GM19372 (cell line): ENCODE measurements around the gene TMEM14B.
"Not testable (repeated sequence)": the region's sequence is repeated elsewhere in the genome, so short reads cannot be mapped to it uniquely, and the experiment has no call there.

Experiments used
- ATAC-seq: cut with Tn5 transposase; IDR thresholded peaks from one replicate; pipeline ENCODE4 v1.9.1; 2021; ENCODE audit warnings: mild to moderate bottlenecking, low read depth, moderate library complexity; ENCODE audit not compliant: unreplicated experiment

Gene TMEM14B

DNA sequence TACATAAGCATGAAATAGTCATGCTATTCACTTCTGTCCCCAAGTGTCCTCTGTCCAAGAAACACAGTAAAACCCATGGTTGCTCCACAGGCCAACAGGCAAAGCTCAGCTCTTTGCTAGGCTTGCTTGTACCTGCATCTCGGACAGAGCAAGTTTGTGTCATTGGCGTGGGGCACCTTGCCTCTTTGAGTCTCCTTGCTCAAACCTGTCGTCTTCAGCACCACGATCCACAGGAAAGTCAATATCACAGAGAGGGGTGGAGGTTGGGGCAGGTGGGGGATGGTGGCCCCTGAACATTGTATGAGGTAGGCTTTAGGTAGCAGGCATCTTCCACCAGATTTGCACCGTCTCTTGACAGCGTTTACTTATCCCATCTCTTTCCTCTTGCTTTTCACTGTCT is 4.1 kb upstream of the TMEM14B start:
- ATAC-seq = no peak

DNA sequence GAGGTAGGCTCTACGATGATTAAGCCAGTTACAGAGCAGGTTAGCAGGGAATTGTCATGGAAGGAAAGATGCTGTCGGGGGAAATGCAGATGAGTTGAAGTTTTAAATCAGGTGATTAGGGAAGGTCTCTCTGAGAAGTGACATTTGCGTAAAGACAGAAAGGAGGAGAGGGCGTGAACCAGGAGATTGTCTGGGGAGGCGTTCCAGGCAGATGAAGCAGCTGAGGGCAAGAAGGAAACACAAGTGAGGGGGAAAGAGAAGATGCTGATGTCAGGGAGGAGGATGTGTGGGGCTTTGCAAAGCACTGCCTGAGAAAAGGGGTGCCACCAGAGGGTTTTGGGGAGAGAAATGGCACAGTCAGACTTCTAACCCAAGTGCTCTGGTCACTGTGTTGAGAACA is 2.5 kb upstream of the TMEM14B start:
- ATAC-seq = no peak

DNA sequence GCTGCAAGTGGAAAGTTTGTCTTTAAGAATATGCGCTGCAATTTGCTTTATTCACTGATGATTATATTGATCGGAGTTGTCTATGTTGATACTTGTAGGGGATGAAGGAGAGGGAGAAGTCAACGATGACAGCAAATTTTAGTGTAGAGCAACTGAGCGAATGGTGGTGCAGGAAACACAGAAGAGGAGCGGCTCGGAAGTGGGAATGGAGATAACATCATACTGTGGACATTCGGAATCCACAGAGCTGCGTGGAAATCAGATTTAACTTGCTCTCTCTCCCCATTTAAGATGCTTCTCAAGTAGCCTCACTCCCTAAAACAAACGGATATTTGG is 722 bp upstream of the TMEM14B start:
- no peak for ATAC-seq

DNA sequence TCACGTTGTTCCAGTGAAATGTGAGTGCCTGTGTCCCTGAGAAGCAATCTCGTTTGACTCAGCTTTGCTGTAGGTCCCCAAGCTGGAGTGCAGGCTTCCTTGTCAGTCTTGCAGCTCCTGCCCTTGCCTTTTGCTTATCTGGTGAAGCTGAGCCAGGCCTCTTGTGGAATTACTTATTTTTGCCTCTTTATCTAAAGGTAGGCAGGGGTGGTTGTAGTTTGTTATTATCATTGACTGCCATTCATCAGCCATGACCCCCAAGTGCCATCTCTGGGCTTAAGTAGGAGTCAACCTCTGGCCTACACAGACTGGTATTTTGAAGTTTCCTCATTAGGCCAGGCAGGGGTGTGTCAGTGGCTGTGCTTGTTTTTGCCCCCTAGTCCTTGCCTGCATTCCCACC is 2.1 kb downstream of the TMEM14B start:
- no peak for ATAC-seq

DNA sequence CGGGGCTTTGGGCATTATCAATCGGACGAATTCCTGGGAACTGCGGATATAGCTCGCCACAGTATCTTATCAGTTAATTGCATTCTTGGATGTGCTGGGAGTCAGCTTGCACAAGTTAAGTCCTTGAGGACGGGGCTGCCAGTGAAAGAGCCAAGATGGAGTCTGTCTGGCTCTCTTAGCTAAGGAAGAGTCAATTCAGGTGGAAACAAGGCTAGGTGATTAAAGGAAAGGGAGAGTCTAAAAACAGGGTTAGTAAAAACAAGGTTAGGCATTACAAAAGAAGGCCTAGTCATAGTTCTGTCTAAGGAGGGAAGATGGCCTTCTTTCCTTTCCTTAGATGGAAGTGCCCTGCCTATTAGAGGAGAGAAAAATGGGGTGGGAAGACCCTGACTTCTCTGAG is 3.0 kb downstream of the TMEM14B start:
- not testable (repeated sequence) for ATAC-seq

DNA sequence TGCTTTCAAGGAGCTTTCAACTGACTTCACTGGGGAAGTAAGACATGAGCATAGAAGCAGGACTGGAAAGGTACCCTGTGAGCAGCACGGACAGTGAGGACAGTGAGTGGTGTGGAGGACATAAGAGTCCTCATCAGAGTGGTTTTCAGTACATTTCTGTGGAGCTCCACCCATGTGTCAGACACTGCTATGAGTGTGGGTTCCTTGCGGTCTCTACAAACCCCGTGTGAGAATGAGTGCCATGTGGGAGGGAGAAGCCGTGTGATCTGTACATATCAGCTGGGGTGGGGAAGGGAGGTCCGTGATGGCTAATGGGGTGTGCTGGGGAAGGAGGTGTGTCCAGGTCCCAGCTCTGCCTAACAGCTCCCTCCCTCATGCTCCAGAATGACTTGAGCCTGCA is 4.2 kb downstream of the TMEM14B start:
- ATAC-seq = not testable (repeated sequence)

DNA sequence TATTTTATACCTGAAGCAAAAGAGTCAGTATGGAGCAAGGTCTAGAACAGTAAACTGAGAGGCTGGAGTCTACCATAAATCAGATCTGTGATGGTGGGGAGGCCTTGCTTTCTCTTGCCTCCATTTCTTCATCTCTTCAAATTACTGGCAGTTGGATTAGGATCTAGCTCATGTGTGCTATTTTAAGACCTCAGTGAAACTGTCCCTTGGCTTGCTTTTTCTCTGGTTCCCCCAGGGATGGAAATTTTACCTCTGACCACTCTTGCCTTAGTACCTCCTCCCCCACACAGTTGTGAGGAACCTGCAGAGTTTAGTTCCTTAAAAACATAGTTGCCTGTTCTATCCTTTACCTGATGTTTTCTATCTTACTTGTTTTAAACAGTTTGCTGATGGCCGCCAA is 8.5 kb downstream of the TMEM14B start:
- ATAC-seq = no peak

DNA sequence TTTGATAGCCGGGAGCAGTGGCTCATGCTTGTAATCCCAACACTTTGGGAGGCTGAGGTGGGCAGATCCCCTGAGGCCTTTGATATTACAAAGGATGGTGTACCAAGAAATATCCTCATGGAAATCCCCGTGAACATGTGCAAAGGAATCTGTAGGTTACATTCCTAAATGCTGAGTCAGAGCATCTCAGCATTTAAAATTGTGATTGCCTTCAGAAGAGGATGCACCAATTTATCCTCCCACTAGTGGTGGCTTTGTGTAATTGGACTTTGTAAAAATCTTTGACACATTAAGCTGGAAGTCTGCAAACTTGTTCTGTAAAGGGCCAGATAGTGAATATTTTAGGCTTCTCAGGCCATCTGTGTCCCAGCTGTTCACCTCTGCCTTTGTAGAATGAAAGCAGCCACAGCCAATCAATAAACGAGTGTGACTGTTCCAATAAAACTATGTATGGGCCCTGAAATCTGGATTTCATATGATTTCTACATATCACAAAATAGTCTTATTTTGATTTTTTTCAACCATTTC is 11.8 kb downstream of the TMEM14B start:
- ATAC-seq = peak; percentile 69

DNA sequence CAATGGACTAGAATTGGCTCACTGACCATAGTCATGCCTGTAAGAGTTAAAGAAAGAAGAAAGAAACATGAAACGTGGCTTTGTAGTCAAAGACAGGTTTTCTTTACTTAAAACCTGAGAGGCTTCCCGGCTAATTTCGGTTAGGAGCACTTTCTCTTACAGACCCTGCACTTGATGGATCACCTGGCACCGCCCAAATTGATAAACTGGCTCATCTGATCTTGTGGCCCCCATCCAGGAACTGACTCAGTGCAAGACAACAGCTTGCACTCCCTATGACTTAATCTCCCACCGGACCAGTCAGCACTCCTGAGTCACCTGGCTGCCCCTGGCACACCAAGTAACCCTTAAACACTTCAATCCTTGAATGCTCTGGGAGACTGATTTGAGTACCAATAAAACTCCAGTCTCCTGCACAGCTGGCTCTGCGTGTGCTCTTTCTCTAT is 12.3 kb downstream of the TMEM14B start:
- no peak for ATAC-seq

DNA sequence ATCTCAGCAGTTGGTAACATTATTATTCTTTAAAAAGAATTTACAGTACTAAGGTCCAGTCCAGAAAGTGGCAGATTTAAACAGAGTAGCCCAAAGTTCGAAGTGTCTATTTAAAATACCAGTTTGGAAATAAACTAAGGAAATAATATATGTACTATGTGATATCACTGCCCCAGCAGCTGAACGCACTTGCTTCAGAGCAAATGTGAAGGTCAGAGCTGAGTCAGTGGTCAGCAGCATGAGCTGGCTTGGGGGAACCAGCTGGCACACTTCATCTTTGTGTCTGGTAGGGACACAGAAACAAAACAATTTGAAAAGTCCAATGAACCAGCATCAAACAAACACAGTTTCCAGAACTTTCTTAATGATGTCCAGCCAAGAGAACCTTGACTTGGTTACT is 15.4 kb downstream of the TMEM14B start:
- ATAC-seq = no peak

DNA sequence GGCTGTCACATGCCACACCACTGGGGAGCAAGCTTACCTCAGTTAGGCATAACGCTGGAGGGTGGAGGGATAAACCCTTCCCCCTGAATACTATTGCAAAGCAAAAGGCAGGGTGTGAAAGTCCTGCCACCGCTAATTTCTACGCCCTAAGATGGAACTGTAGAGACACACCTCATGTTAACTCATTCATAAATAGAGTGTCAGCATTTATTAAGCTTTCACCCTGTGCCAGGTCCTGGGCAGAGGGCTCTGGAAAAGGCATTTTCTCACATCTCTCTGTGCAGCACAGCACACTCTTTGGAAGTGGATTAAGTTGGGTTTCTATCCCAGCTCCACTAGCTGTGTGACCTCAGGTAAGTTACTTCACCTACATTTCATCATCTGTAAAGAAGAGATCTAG is 21.8 kb downstream of the TMEM14B start:
- no peak for ATAC-seq

DNA sequence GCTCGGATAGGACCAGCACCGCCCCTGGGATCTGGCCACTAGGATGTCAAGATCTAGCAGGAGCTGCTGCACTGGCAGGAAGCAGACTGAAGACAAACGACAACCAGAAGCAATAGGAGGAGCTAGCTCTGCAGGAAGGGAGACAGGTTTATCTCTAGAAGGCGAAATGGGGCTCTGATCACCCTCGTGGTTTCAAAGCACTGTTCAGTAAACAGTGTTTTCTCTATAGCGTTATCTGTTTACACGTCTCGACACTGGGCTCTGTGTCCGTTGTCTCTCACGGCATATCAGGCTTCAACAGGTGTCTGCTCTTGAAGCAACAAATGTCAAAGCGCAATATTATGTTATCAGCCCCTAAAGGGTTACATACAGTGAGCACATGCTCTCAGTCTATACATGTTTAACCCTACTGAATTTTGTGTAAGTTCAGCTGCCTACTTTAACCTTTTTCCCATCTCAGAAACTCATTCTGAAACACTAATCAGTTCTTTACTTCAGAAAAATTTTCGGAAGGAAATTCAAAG is 23.8 kb downstream of the TMEM14B start:
- no peak for ATAC-seq

DNA sequence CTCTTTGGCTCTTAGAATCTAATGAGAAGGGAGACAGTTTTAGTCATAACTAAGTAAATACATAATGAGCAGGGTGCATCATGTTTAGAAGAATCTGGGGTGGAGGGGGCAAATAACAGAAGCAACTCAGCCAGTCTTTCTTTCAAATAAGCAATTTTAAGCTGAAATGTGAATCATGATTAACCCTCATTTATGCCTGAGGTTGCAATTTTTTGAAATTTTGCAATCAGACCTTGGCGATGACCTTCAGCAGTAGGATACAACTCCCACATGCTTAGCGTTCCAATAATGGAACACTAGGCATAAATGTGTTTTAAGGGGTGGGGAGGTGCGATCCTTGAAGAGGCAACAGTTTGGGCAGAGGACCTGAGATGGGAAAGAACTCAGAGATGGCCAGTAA is 30.6 kb downstream of the TMEM14B start:
- ATAC-seq = no peak

DNA sequence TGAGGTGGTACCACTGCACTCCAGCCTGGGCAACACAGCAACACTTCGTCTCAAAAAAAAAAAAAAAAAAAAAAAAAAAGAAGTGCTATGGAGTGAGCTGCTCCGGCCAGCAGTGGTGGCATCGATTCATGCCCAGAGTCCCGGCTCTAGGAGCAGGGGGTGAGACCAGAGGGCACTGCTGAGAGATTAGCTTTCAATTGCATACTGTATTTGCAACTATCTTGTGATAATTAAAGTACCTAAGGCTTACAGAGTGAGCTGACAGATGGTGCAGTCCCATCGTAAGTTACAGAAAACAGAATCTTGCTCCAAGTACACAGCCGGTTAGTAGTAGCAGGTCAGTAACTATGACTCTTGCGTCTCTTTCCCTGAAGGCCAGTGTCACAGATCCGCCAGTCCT is 31.5 kb downstream of the TMEM14B start:
- ATAC-seq = no peak

DNA sequence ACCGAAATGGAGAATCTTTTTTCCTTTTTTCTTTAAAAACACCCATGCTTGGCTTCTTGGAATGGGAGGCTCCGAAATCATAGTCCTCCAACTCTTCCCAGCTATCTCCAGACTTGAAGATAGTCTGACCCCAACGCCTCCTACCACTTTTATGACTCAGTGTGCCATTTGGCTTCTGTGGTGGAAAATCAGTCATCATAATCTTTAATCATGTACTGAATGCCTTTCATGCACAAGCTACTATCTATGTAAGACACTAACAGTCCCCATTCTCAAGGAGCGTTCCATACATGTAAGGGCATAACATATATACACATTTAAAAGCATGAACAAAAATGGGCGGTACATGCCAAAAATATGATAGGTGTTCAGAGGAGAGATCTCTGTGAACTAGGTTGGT is 44.1 kb downstream of the TMEM14B start:
- no peak for ATAC-seq

DNA sequence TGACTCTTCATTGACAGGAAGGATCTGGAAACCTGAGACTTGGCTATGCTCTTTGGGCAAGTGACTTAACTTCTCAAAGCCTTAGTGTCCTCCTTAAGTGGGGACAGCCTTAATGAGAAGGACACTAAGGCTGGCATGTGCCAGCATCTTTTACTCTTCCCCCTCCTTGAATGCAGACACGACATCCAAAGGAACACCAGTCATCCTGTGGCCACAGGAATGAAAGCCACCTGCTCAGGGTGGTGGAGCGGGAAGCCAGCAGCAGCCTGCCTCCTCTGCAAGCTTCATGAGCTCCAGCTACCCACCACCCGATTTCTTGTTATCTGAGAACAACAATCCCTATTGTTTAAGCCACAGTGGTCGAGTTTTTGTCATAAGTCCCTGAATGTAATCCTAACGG is 44.5 kb downstream of the TMEM14B start:
- no peak for ATAC-seq

DNA sequence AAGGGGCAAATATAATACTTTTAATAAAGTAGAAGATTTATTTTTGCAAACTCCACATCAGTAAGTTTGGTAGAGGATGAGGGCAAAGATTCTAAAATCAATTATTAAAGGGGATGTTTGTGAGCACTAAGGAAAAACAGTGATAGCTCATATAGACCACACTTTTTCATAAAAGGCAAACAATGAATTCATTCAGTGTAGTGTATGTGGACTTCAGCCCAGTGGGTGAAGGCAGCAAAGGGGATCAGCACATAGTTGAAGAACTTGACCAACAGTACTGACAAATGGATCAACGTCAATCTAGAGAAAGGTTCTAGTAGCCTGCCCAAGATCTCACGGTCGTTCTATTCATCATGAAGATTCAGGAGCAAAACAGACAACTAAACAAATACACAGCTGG is 45.4 kb downstream of the TMEM14B start:
- ATAC-seq = no peak

DNA sequence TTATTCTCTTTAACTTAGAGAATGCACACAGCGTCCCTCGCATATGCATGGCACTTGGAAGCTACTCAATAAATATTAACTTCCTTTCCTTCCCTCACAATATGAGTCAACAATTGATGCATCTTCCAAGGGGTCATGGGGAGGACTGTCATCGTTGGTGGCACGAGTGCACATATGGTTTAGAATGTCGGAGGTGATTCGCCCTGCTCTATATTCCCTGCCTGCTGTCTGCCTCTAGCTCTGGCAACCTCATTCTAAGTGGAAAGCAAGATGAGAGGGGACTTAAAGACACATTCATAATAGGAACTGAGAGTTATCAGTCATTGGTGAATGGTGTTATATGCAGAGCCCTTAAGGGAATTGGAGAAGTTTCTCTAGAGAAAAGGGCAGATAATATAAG is 46.1 kb downstream of the TMEM14B start:
- no peak for ATAC-seq

DNA sequence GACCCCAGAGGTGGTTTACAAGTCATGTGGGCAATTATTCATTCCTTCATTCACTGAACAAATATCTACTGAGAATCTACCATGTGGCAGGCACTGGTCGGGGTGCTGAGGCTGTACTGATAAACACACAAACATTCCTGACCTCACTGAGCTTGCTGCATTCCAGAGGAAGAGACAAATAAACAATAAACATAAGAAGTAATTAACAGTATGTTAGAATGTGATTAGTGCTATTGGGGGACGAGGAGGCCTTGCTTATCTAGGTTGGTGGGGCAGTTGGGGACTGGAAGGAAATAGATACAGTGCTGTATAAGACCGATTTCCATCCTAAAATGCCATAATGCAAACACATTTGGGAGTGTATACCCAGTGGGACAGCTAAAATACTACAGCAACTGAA is 46.6 kb downstream of the TMEM14B start:
- no peak for ATAC-seq

DNA sequence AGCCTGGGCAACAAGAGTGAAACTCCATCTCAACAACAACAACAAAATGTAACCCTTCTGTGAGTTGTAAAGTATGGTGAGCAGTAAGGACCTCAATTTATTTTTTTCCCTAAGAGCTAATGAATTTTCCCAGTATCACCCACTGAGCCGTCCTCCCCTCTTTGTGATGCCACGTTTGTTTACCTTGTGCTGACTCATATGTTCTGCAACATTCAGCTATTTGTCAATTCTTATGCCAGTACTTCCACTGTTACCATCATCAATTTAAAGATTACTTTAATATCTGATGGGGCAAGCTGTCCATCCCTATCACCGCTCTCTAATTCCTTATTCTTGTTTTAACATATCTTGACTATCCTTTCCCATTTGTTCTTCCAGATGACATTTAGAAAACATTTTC is 53.2 kb downstream of the TMEM14B start:
- no peak for ATAC-seq

DNA sequence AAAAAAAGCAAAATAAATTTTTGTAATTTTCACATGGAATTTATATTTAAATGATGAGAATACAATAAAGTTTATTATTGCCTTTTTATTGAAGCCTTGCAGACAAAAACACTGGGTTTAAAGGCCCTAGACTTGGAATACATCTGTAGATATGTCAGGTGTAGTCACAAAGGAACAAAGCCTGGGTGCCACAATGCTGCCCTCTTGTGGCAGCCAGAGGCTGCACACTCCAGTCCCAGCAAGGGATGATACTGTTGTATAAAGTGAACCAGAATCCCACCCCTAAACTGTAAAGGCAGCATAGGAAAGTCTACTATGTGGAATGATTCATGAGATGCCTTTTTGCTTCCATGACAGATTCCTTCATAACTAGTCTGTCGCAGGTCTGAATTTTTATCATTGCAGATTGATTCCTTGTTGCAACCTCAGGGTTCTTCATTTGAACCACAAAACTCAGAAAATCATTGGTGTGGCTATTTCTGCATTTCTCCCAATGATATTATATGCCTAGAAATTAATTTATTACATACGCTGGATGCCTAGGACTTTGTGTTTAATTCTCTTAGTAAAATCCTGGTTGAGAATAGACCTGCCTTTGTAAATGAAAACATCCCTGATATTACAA is 53.7 kb downstream of the TMEM14B start:
- peak; percentile 91 for ATAC-seq
